ENCODE measurements around the gene RERE. TPM values are rescaled to one million over a fixed set of nuclear protein-coding genes. Genes with fewer than 3 reads are reported as not detected.

The RERE gene
- total RNA-seq, 1 experiment from 2014 or later: 73.4 TPM

GRCh38 chr1:8404460-8405370, 412.7 kb downstream of the RERE start:
- H3K4me2 ChIP-seq: no peak overlapping the region
- H2AFZ ChIP-seq: no peak overlapping the region
- no peak overlapping the region for H3K27ac ChIP-seq
- ChIA-PET POLR2A (ENCODE audit: unreplicated experiment) (no interaction called here), CTCF (no interaction called here)
- H3K4me1 ChIP-seq (replicated peaks; ENCODE audit: insufficient read depth): no peaks in the 10 kb centered on the region
- H3K36me3 ChIP-seq (ENCODE audit: low read depth): 0 out of 2 replicates have a peak, but pooled peaks cover 3% of the 10 kb centered on the region
- H3K27me3 ChIP-seq (ENCODE audit: insufficient read depth, low read depth): no peaks in the 10 kb centered on the region
- H4K20me1 ChIP-seq (ENCODE audit: insufficient read depth): no peaks in the 10 kb centered on the region
- H3F3A ChIP-seq (ENCODE audit: insufficient read depth, low read depth): 0 out of 2 replicates have a peak, but pooled peaks cover 4% of the 10 kb centered on the region
- intact Hi-C loops (cut with micrococcal nuclease; ENCODE audit: unreplicated experiment): no loop called here
- H3K79me2 ChIP-seq (ENCODE audit: low read depth): no peaks in the 10 kb centered on the region
- TF ChIP-seq EZH2 (IDR thresholded peaks at IDR 0.05; ENCODE audit: low read depth) (no peak), CTCF (conservative IDR thresholded peaks at IDR 0.05) (no peak)
- H3K4me3 ChIP-seq: no peak overlapping the region
- DNase-seq: no peak
- H3K9me2 ChIP-seq (ENCODE audit: insufficient read depth): no peaks in the 10 kb centered on the region
- H3K9me3 ChIP-seq (ENCODE audit: insufficient read depth, low read depth): no peaks in the 10 kb centered on the region
- BruUV-seq (replicated peaks): no TSS peak

DNA sequence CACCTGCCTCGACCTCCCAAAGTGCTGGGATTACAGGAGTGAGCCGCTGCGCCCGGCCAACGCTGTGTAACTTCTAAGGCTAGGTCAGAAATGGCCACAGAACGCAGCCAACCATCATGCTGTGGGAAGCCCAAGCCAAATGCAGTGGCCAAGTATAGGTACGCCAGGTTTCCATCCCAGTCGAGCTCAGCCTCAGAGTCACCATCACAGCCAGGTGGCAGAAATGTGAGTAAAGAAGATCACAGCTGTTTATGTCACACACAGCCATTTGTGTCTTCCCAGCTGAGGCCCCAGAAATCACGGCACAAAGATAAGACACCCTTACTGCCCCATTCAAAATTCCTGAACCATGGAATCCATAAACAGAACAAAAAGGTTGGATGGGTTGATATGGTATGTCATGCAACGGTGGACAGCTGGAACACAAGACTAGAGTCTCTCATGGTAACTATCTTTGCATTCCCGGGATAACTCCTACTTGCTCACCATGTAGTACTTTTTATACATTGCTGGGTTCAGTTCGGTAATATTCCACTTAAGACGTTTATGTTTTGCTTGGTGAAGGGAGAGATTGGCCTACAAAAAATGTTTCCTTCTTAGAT, 415.2 kb downstream of the RERE start:
- Histone ChIP-seq H2AFZ (no peak overlapping the region), H3F3A (ENCODE audit: insufficient read depth, low read depth) (peaks cover 10% of the 10 kb centered on the region; the same call in 1 of the 2 replicates), H3K27me3 (ENCODE audit: insufficient read depth, low read depth) (no peaks in the 10 kb centered on the region), H3K4me1 (replicated peaks; ENCODE audit: insufficient read depth) (peaks cover 16% of the 10 kb centered on the region), H3K27ac (no peak overlapping the region), H3K79me2 (ENCODE audit: low read depth) (no peaks in the 10 kb centered on the region), H3K36me3 (ENCODE audit: low read depth) (no peaks in the 10 kb centered on the region), H3K9me2 (ENCODE audit: insufficient read depth) (no peaks in the 10 kb centered on the region), H3K9me3 (ENCODE audit: insufficient read depth, low read depth) (no peaks in the 10 kb centered on the region), H3K4me2 (no peak overlapping the region), H3K4me3 (no peak overlapping the region), H4K20me1 (ENCODE audit: insufficient read depth) (no peaks in the 10 kb centered on the region)
- CTCF ChIA-PET: interaction anchor here (0.5 kb wide), 1 partner anchor 118 kb away, joined by 7 read pairs; no protein-coding TSS in a partner anchor
- no peak for DNase-seq
- BruUV-seq (replicated peaks): no TSS peak
- intact Hi-C loops (cut with micrococcal nuclease; ENCODE audit: unreplicated experiment): no loop called here
- TF ChIP-seq EZH2 (IDR thresholded peaks at IDR 0.05; ENCODE audit: low read depth) (no peak), CTCF (conservative IDR thresholded peaks at IDR 0.05) (no peak)
- POLR2A ChIA-PET (ENCODE audit: unreplicated experiment): interaction anchor here (0.6 kb wide), 1 partner anchor 22 kb away, joined by 5 read pairs; no protein-coding TSS in a partner anchor

GRCh38 chr1:8398677-8399076, 418.8 kb downstream of the RERE start:
- no peaks in the 10 kb centered on the region for H3K27me3 ChIP-seq (ENCODE audit: insufficient read depth, low read depth)
- CTCF ChIA-PET: no interaction called here
- no peaks in the 10 kb centered on the region for H3K9me2 ChIP-seq (ENCODE audit: insufficient read depth)
- H3K79me2 ChIP-seq (ENCODE audit: low read depth): peaks cover 8% of the 10 kb centered on the region
- no peak for TF ChIP-seq CTCF (conservative IDR thresholded peaks at IDR 0.05)
- TF ChIP-seq EZH2 (IDR thresholded peaks at IDR 0.05; ENCODE audit: low read depth): no peak
- H3K4me1 ChIP-seq (replicated peaks; ENCODE audit: insufficient read depth): peaks cover 49% of the 10 kb centered on the region
- no peak for DNase-seq
- intact Hi-C loops (cut with micrococcal nuclease; ENCODE audit: unreplicated experiment): no loop called here
- no peaks in the 10 kb centered on the region for H4K20me1 ChIP-seq (ENCODE audit: insufficient read depth)
- peaks cover 44% of the 10 kb centered on the region for H3F3A ChIP-seq (ENCODE audit: insufficient read depth, low read depth)
- H3K4me3 ChIP-seq: no peak overlapping the region
- no peaks in the 10 kb centered on the region for H3K9me3 ChIP-seq (ENCODE audit: insufficient read depth, low read depth)
- POLR2A ChIA-PET (ENCODE audit: unreplicated experiment): no interaction called here
- 0 out of 2 replicates have a peak, but pooled peaks cover 5% of the 10 kb centered on the region for H3K36me3 ChIP-seq (ENCODE audit: low read depth)
- H3K27ac ChIP-seq: no peak overlapping the region
- BruUV-seq (replicated peaks): no TSS peak
- H2AFZ ChIP-seq: no peak overlapping the region
- H3K4me2 ChIP-seq: no peak overlapping the region

Measured in PC-9 (cell line).